K562 (cell line): ENCODE results near the gene ZDHHC14. TPM values are rescaled to one million over a fixed set of nuclear protein-coding genes. Genes with fewer than 3 reads are reported as not detected.

Source experiments
- DIDO1 ChIP-seq: fragments of 450-650 bp; IDR thresholded peaks from 2 replicates; pipeline ENCODE4 v1.6.1; 2016; ENCODE audit warnings: low read depth, missing biosample characterization, missing genetic modification characterization
- HINFP ChIP-seq: fragments of 450-650 bp; conservative IDR thresholded peaks from 2 replicates; pipeline ENCODE4 v1.6.1; 2016; ENCODE audit warnings: missing genetic modification characterization, low read depth, mild to moderate bottlenecking, control low read depth, missing compliant biosample characterization
- IRF1 ChIP-seq: sonication (generic); formaldehyde crosslinking; IDR thresholded peaks from 2 replicates; pipeline ENCODE4 v1.8.0; 2022; ENCODE audit warnings: missing genetic modification reagents, mild to moderate bottlenecking, borderline replicate concordance
- LARP7 ChIP-seq: fragments of 450-650 bp; IDR thresholded peaks from 2 replicates; pipeline ENCODE4 v1.6.1; 2016
- NCOR1 ChIP-seq: fragments of 450-650 bp; IDR thresholded peaks from 2 replicates; pipeline ENCODE4 v1.6.1; 2016; ENCODE audit warnings: mild to moderate bottlenecking, moderate library complexity
- NFE2 ChIP-seq: IDR thresholded peaks from 2 replicates; pipeline ENCODE4 v1.6.1; 2014; ENCODE audit warnings: antibody characterized with exemption, low read depth
- SUPT5H ChIP-seq: fragments of 450-650 bp; IDR thresholded peaks from 2 replicates; pipeline ENCODE4 v1.6.1; 2016
- TFAM ChIP-seq: fragments of 250-450 bp; sonication (Bioruptor Pico); conservative IDR thresholded peaks from 2 replicates; pipeline ENCODE4 v1.5.0; 2021; ENCODE audit warnings: mild to moderate bottlenecking, moderate library complexity
- ZNF146 ChIP-seq: IDR thresholded peaks from one replicate; pipeline ENCODE4 v1.6.1; 2018; ENCODE audit warnings: missing compliant biosample characterization; ENCODE audit not compliant: unreplicated experiment
- ZZZ3 ChIP-seq: fragments of 450-650 bp; IDR thresholded peaks from 2 replicates; pipeline ENCODE4 v1.6.1; 2016; ENCODE audit warnings: antibody characterized with exemption, mild to moderate bottlenecking, moderate library complexity
- polyA plus RNA-seq, 8 experiments: library from polyadenylated mRNA; depleted of rRNA in 4 of 8; stranded (reverse) in 5 of 8; unstranded in 3 of 8; fragments of >200 nt; fragmentation: Nextera tagmentation in 2 of 8; fragmentation: Illumina TruSeq in 1 of 8; extraction: Ambion mirVana in 2 of 8; extraction: Trizol in 1 of 8; gene quantifications; 2 replicates each; pipeline versions ENCODE4 v1.2.1 to v1.2.3, GENCODE V29; 2011 to 2014; ENCODE audit warnings: inconsistent platforms in 1 of 8, missing spikeins in 1 of 8
- total RNA-seq, 7 experiments: library from RNA; depleted of rRNA in 6 of 7; stranded (reverse); fragments of >200 nt in 6 of 7; fragmentation: Illumina TruSeq in 2 of 7; extraction: Trizol in 2 of 7; gene quantifications; 2 replicates each; pipeline versions ENCODE4 v1.2.1 to v1.2.3, GENCODE V29; 2011 to 2021; ENCODE audit warnings: low replicate concordance in 1 of 7
- TF ChIP-seq, protein P1 (sequence below): fragments of 450-650 bp; formaldehyde crosslinking; IDR thresholded peaks from 2 replicates; pipeline ENCODE4 v1.4.0; 2022; ENCODE audit warnings: missing genetic modification characterization
- TF ChIP-seq, protein P2 (sequence below): fragments of 250-450 bp; sonication (Bioruptor Pico); IDR thresholded peaks from 2 replicates; pipeline ENCODE4 v1.4.0; 2020; ENCODE audit warnings: borderline replicate concordance
- TF ChIP-seq, protein P3 (sequence below): sonication (generic); formaldehyde crosslinking; IDR thresholded peaks from 2 replicates; pipeline ENCODE4 v1.8.0; 2023; ENCODE audit warnings: missing genetic modification reagents, mild to moderate bottlenecking, borderline replicate concordance
- TF ChIP-seq, protein P4 (sequence below): IDR thresholded peaks from 2 replicates; pipeline ENCODE4 v1.6.1; 2012; ENCODE audit warnings: low read depth, low read length, improper control_type of control experiment, borderline replicate concordance

The ZDHHC14 gene
- total and polyA plus RNA-seq, 9 of the 15 experiments (the other 6 are each of a cell fraction or from before 2014, with no cell fraction given), result 0.92 to 23.1 (median 13.8) TPM

DNA sequence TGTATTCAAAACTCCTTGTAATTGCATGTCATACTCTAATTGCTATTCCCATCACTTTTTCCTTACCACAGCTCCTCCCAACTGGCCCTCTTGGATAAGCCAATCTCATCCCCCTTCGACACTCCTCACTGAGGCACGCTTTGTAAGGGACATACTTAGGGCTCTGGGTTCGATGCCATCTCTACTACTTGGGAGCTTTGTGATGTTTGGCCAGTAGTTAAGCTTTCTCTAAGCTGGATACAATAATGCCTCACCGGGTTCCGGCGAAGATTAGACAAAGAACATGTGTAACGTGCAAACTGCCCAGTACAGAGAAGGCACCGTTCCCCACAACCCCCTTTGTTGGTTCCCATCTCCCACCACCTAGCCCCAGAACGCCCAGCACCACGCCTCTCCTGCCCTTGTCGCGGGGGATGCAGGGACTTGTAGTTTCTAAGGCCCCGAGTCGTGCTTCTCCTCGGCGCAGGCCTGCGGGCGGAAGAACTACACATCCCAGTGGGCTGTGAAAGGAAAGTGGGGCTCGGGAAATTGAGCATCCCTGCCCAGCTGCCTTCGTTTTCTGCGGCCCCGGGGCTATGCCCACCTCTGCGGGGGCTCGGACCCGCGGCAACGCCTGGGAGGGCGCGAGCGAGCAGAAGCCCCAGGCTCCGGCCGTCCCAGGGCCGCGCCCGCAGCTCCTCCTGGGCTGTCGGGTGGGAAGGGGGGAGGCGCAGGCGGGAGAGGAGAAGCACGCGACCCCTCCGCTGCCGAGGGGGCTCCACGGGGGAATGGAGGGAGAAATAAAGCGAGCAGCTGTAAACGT, 1.1 kb upstream of the ZDHHC14 start (continued):
- TF ChIP-seq DIDO1 (0 out of 2 replicates have a peak, but pooled peaks have one; percentile 43), NFE2 (no peak), TFAM (CRISPR knock-in tag) (no peak), IRF1 (CRISPR knock-in tag) (no peak), NCOR1 (no peak), ZZZ3 (no peak), LARP7 (no peak), ZNF146 (CRISPR knock-in tag) (no peak), HINFP (tag) (no peak), SUPT5H (no peak)
- TF ChIP-seq, protein P1, sequence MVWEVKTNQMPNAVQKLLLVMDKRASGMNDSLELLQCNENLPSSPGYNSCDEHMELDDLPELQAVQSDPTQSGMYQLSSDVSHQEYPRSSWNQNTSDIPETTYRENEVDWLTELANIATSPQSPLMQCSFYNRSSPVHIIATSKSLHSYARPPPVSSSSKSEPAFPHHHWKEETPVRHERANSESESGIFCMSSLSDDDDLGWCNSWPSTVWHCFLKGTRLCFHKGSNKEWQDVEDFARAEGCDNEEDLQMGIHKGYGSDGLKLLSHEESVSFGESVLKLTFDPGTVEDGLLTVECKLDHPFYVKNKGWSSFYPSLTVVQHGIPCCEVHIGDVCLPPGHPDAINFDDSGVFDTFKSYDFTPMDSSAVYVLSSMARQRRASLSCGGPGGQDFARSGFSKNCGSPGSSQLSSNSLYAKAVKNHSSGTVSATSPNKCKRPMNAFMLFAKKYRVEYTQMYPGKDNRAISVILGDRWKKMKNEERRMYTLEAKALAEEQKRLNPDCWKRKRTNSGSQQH (CRISPR knock-in tag), result 0 out of 2 replicates have a peak, but pooled peaks have one; percentile 40
- TF ChIP-seq, protein P2, sequence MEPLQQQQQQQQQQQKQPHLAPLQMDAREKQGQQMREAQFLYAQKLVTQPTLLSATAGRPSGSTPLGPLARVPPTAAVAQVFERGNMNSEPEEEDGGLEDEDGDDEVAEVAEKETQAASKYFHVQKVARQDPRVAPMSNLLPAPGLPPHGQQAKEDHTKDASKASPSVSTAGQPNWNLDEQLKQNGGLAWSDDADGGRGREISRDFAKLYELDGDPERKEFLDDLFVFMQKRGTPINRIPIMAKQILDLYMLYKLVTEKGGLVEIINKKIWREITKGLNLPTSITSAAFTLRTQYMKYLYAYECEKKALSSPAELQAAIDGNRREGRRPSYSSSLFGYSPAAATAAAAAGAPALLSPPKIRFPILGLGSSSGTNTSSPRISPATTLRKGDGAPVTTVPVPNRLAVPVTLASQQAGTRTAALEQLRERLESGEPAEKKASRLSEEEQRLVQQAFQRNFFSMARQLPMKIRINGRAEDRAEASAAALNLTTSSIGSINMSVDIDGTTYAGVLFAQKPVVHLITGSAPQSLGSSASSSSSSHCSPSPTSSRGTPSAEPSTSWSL, result no peak
- TF ChIP-seq, protein P3, sequence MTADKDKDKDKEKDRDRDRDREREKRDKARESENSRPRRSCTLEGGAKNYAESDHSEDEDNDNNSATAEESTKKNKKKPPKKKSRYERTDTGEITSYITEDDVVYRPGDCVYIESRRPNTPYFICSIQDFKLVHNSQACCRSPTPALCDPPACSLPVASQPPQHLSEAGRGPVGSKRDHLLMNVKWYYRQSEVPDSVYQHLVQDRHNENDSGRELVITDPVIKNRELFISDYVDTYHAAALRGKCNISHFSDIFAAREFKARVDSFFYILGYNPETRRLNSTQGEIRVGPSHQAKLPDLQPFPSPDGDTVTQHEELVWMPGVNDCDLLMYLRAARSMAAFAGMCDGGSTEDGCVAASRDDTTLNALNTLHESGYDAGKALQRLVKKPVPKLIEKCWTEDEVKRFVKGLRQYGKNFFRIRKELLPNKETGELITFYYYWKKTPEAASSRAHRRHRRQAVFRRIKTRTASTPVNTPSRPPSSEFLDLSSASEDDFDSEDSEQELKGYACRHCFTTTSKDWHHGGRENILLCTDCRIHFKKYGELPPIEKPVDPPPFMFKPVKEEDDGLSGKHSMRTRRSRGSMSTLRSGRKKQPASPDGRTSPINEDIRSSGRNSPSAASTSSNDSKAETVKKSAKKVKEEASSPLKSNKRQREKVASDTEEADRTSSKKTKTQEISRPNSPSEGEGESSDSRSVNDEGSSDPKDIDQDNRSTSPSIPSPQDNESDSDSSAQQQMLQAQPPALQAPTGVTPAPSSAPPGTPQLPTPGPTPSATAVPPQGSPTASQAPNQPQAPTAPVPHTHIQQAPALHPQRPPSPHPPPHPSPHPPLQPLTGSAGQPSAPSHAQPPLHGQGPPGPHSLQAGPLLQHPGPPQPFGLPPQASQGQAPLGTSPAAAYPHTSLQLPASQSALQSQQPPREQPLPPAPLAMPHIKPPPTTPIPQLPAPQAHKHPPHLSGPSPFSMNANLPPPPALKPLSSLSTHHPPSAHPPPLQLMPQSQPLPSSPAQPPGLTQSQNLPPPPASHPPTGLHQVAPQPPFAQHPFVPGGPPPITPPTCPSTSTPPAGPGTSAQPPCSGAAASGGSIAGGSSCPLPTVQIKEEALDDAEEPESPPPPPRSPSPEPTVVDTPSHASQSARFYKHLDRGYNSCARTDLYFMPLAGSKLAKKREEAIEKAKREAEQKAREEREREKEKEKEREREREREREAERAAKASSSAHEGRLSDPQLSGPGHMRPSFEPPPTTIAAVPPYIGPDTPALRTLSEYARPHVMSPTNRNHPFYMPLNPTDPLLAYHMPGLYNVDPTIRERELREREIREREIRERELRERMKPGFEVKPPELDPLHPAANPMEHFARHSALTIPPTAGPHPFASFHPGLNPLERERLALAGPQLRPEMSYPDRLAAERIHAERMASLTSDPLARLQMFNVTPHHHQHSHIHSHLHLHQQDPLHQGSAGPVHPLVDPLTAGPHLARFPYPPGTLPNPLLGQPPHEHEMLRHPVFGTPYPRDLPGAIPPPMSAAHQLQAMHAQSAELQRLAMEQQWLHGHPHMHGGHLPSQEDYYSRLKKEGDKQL, result no peak
- TF ChIP-seq, protein P4, sequence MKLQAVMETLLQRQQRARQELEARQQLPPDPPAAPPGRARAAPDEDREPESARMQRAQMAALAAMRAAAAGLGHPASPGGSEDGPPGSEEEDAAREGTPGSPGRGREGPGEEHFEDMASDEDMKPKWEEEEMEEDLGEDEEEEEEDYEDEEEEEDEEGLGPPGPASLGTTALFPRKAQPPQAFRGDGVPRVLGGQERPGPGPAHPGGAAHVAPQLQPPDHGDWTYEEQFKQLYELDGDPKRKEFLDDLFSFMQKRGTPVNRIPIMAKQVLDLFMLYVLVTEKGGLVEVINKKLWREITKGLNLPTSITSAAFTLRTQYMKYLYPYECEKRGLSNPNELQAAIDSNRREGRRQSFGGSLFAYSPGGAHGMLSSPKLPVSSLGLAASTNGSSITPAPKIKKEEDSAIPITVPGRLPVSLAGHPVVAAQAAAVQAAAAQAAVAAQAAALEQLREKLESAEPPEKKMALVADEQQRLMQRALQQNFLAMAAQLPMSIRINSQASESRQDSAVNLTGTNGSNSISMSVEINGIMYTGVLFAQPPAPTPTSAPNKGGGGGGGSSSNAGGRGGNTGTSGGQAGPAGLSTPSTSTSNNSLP, result no peak
